GM10847 (cell line): ENCODE results near the gene IMMT.

Experiments
- POLR2A ChIP-seq: IDR thresholded peaks from 2 replicates; pipeline ENCODE4 v1.6.1; 2011; ENCODE audit not compliant: insufficient read length; ENCODE audit errors: extremely low read depth

IMMT gene

DNA sequence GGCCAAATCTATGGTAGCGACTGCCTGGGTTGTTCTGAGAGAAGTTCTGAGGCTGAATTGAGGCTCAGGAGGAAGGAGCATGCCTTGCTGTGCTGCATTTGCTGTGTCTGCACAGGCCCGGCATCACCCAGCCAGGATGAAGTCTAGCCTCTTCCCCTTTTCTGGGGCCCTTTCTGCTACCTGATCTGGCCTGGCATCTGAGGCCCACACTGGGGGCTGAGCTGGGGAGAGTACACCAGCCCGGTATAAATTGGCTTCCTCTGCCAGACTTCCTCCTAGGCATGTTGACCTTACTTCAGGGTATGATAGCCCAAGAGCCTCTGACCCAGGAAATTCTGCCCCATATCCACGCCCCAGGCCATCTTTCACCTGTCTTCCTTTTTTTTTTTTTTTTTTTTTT lies 34.0 kb upstream of the IMMT start:
- TF ChIP-seq POLR2A: no peak

DNA sequence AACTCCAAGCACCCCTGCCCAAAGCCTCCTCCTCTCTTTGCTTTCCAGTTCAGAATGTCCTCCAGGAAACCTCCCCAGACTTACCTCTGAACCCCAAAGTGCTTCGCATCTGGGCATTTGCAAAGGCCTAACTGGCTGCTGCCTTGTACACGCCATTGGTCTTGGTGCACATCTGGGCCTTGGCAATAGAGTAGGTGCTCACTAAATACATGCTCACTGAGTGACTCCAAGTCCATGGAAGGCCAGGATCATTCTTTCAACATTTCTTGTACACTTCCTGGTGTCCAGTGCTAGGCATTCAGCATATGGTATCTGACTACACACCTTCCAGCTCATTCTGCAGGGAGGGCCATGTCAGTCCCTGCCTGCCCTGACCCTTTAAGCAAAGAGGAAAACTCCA lies 32.4 kb upstream of the IMMT start:
- TF ChIP-seq POLR2A: no peak

DNA sequence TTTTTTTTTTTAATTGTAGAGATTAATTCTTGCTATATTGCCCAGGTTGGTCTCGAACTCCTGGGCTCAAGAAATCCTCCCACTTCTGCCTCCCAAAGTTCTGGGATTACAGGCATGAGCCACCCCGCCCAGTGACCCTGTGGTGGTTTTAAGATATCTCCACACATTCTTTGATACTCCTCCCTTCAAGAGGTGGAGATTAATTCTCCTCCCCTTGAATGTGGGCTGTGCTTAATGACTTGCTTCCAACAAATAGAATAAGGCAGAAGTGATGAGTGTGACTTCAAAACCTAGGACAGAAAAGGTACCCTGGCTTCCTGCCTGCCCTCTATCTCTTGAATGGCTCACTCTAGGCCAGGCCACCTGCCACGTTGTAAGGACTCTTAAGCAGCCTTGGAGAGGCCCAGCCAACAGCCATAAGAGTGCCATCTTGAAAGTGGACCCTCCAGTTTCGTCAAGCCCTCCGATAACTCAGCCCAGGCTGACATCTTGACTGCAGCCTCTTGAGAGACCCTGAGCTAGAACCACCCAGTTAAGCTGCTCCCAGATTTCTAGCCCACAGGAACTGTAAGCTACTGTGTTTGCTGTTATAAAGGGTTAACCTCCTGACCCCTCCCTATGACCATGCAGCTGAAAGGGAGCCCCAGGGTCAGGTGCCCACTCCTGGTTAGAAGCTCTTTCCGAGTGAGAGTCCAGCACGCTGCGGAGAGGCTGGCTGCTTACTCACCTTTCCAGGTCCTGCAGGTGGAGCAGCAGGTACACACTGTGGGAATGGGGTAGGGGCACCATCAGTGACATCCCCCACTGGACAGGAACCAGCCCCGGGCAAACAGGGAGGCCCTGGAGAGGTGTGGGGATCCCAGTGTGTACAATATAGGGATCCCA lies 31.6 kb upstream of the IMMT start:
- TF ChIP-seq POLR2A: no peak

DNA sequence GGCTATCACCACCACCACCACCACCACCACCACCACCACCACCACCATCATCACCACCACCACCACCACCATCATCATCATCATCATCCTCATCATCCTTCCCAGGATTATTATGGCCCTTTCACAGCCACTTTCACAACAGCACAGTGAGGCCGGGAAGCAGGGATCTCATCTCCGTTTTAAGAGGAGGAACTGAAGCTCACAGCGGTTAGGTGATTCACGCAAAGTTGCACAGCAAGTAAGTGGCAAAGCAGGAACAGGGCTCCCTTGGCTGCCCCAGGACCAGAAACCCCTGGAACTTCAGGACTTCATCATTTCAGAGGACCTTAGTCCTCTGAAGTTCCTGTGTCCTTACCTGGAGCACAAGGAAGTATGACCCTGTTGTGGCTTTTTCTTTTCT lies 30.8 kb upstream of the IMMT start:
- TF ChIP-seq POLR2A: no peak

DNA sequence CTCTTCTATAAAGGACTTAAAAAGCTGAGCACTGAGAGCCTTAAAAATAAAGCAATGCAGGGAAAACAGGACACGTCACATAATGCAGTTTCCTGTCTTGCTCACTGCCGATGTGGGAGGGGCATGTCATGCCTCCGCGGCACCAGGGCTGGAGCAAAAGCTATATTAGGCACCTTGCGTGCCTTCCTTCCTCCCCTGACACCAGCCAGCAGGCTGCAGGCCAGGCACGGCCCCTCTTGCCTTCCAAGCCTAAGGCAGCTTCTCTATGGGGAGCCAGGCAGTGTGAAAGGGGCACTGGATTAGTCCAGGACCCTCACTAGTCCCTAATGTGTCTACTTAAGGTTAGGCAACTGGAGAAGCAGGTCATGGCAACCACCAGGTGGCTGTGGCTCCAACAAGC lies 30.3 kb upstream of the IMMT start:
- TF ChIP-seq POLR2A: no peak

DNA sequence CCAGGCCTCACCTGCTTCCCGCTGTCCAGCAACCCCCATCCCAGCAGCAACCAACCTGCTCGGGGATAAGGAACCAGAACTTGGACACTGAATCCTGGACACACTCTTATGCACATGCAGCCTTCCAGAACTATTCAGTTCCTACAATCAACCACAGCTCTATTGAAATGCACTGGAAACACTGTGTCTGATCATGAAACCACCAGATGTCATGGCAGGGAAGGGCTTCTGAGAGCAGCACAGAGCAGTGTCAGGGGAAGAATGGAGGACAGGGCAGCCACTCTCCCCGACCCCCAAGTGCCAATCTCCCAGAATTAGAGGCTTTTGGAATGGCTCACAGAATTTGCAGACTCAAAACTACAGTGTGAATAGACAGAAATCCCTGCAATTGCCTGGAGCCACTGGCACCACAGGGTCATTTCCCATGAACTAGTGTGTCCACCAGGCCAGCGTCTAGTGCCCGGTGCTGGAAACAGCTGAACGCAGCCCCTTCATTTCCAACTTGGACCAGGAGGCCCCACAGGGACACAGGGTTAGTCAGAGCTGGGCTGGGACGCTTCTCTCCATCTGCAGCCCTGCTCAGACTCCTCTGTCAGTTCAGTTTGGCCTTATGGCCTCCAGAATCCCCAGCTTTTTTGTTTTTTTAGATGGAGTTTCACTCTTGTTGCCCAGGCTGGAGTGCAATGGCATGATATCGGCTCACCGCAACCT lies 29.5 kb upstream of the IMMT start:
- TF ChIP-seq POLR2A: no peak

DNA sequence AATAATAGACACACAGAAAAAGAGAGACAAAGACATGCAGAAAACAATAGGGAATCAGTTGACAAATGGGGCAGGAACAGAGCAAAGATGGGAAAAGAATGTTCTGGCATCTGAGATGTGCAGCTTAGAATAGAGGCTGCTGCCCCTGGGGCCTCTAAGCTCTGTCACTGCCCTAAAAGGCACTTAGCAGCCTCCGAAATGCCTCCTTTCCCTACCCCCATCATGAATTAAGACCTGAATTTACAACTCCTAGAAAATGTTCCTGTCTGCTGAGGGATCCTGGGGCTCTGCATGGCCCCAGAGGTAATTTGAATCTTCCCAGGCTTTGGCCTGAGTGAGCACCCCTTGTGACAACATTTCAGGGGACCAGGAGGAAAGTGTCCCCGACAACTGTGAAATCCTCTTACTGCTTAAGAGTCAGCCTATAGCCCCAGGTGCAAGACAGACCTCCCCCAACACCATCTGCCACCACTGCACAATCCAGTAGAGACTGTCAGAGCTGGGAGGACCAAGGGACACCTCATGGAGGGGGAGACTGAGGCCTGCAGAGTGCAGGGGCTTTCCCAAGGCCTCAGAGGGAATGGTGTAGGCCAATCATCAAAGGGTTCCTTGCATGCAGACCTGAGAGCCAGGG lies 28.8 kb upstream of the IMMT start:
- no peak for TF ChIP-seq POLR2A

DNA sequence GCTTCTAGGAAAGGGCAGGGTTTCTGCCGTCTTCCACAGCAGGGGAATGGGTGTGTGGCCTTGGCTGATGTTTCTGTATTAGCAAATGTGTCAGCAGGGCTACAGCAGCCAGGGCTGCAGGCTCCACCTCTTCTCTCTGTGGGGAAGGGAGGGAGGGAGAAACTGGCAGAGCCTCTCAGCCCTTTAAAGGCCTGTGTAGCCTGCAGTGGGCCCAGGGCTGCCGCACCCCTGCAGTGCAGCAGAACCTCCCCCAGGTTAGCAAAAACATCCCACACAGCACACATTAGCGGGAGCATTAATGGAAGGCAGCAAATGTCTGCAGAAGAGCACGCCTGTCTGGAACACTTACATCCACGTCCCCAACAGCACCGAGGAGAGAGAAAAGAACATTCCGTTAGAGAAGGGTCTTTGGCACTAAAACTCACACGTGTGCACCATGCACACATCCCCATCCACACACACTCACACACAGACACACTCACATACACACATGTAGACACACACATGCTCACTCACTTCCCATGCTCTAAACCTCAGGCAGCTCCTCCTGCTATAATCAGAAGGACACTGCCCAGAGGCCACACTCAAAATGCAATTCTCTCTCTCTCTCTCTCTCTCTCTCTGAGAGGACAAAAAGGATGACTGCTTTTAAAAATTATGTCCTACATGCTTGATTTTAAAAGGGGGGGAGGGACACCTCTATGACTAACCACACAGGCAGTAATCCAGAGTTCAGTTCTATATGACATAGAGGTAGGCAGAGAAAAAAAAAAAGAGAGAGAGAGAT lies 28.1 kb upstream of the IMMT start:
- no peak for TF ChIP-seq POLR2A

DNA sequence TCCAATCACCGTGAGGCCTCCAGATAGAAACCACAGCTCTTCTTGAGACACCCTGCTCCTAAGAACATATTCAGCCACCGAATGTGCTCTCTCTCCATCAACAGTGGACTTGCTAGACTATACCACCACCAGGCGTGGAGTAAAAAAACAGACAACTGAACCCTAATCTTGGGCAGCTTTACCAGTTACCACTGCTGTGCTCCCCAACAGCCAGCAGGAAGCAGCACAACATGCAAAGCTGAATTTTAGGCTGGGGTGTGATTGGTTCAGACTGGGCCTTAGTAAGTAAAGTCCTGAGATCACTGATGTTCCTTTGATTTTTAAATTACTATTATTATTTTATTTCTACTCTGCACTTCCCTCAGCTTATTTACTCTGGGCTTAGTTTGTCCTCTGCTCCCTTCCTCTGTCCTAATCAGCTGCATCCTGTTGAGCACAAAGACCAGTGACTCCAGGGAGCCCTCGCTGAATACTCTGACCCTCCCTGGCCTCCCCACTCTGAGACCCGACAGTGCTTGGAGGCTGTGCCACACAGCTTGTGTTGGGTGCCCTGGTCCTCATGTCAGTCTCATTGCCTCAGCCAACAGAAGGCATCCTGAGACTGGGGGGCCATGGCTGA lies 25.9 kb upstream of the IMMT start:
- no peak for TF ChIP-seq POLR2A

DNA sequence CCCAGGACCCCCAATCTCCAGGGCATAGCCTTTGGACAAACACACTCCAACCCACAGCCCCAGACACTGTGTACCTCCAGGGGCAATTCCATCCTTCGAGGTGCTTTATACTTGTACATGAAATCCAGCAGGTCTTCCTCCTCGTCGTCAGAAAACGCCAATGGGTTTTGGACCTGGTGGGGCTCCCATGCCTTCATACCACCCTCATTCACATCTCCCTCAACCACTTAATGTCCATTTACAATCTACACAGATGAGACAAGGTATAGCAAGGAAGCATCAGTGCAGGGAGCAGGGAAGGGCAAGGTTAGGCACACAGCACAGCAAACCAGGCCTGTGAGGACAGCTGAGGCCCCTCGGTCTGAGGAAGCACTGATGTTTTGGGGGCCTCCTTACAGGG lies 24.6 kb upstream of the IMMT start:
- no peak for TF ChIP-seq POLR2A

DNA sequence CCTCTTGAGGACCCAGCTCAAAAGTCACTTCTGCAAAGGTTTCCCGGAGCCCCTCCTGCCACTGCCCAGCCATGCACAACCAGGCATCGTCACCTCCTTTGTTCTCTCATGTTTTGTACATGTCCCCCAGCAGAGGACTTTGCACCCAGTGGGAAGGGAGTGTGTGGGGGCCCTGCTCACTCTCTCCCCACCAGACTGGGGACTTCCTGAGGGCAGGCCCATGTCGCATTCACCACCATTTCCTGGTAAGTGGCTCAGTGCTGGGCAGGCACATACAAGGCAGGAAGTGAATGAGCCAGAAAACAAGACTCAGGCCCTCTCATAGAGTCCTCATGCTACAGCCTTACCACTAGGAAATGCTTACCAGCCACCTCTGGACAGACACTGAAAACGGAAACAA lies 22.9 kb upstream of the IMMT start:
- no peak for TF ChIP-seq POLR2A

DNA sequence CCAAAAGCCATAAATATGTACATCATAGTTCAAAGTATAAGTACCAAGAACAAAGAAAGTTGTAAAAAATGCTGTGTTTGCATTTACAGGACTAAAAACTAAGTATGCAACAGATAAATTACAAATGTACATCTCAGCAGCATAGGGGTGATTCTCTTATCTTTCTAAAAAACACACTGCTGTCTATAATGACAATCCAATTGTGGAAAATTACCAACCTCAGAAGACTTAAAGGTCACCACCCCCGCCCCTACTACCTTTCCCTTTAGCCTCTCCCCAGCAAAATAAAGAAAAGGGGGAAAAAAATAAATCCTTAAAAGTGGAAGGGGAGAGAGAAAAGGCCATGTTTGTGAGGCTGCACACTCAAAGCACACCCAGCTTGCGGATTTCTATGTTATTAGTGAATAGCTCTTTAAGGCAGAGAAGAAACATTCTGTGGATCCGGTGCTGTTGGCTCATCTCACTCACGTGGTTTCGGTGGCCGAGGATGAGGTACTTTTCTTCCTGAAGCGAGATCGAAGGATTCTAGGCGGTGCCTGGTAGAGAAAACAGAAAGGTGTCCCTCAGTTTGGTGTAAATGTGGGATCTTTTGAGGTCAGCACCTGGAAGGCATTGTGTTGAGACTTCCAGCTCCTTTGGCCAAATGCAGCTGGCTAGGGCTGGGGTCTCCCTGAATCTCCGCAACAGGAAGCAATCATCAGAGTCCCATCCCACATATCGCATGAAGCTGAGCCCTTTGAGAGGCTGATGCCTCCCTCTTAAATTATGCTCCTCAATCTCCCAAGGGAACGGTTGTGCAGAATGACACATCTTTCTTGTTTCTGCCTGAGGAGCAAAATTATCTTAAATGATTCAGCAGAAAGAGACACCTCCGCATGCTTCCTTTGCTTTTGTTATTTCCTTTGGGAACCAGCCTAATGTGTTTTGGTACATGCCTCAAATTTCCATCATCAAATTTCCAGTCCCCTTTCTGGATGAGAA lies 21.6 kb upstream of the IMMT start:
- TF ChIP-seq POLR2A: no peak

DNA sequence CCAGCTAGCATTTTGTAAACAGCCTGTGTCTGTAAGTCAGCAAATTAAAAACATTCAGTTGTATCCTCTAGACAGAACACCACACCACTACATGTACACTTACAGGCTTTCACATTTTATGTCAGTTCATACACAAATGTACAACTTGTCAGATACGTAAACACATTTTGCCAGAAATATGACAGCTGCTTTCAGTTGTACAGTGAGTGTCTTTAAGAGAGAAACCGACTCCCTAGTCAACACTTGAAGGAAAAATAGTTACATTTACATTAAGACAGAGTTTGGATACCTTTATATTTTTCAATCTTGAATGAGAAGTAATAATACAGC lies 19.2 kb upstream of the IMMT start:
- no peak for TF ChIP-seq POLR2A
